ENCODE results near the gene FERMT3.
A peak's percentile ranks its signal among the peaks of the same experiment; 100 is the strongest.

FERMT3 gene

GRCh38 chr11:64264371-64264852, 57.9 kb downstream of the FERMT3 start:
- DNase-seq, result no peak

- no peak for DNase-seq
Measured at GRCh38 chr11:64265176-64266160, 58.9 kb downstream of the FERMT3 start.

- peak; percentile 22 for DNase-seq
Measured at GRCh38 chr11:64266339-64266738, 59.8 kb downstream of the FERMT3 start.

- no peak for DNase-seq
Measured at GRCh38 chr11:64267207-64267945, 60.9 kb downstream of the FERMT3 start.

GRCh38 chr11:64268025-64268892, 61.7 kb downstream of the FERMT3 start:
- peak; percentile 44 for DNase-seq

GRCh38 chr11:64268893-64269539, 62.5 kb downstream of the FERMT3 start:
- DNase-seq, result peak; percentile 49

- peak; percentile 100 for DNase-seq
Measured at GRCh38 chr11:64269540-64270220, 63.2 kb downstream of the FERMT3 start.

All from fibroblast of skin of back (primary cell).